Stimulated activated naive CD8-positive, alpha-beta T cell treated with anti-CD3 and anti-CD28 coated beads, Interleukin-15, Interleukin-2, amounts not matched to agents 100 ng/mL and 50 ng/mL, for 24 hours (primary cell): ENCODE measurements around the gene AIFM1.

Experiments used
- H3K27ac Mint-ChIP-seq: one replicate; pipeline ENCODE4 v1.8.0; 2021; ENCODE audit warnings: mild to moderate bottlenecking, mixed read lengths
- H3K27me3 Mint-ChIP-seq: one replicate; pipeline ENCODE4 v1.8.0; 2021; ENCODE audit warnings: mixed read lengths
- H3K36me3 Mint-ChIP-seq: one replicate; pipeline ENCODE4 v1.8.0; 2021; ENCODE audit warnings: low read depth, mixed read lengths
- H3K4me1 Mint-ChIP-seq: one replicate; pipeline ENCODE4 v1.8.0; 2021; ENCODE audit warnings: low read depth, mixed read lengths
- H3K4me3 Mint-ChIP-seq: one replicate; pipeline ENCODE4 v1.8.0; 2021; ENCODE audit warnings: mild to moderate bottlenecking, mixed read lengths
- H3K9me3 Mint-ChIP-seq: one replicate; pipeline ENCODE4 v1.8.0; 2021; ENCODE audit warnings: mixed read lengths

The AIFM1 gene

GRCh38 chrX:130165703-130166502 lies at the start of gene AIFM1:
AIFM1 (minus strand) TSS chrX:130165841; CDS start chrX:130165656, 185 bp downstream.
- Mint-ChIP-seq H3K36me3 (peaks cover 9% of the 10 kb centered on the region), H3K4me1 (peaks cover 45% of the 10 kb centered on the region), H3K4me3 (peak within 1 kb of the TSS; percentile 97), H3K27ac (peak within 1 kb of the TSS; percentile 96), H3K9me3 (no peaks in the 10 kb centered on the region), H3K27me3 (no peaks in the 10 kb centered on the region)

- Mint-ChIP-seq H3K4me1 (peaks cover 21% of the 10 kb centered on the region), H3K36me3 (peaks cover 29% of the 10 kb centered on the region), H3K27ac (peak overlapping the region; percentile 26), H3K4me3 (no peak overlapping the region), H3K27me3 (no peaks in the 10 kb centered on the region), H3K9me3 (no peaks in the 10 kb centered on the region)
These were observed 47.7 kb upstream of the AIFM1 start for GRCh38 chrX:130213376-130213775.

- H3K27me3 Mint-ChIP-seq: no peaks in the 10 kb centered on the region
- H3K4me1 Mint-ChIP-seq: peaks cover 21% of the 10 kb centered on the region
- H3K9me3 Mint-ChIP-seq: no peaks in the 10 kb centered on the region
- H3K27ac Mint-ChIP-seq: peak overlapping the region; percentile 94
- peaks cover 35% of the 10 kb centered on the region for H3K36me3 Mint-ChIP-seq
- H3K4me3 Mint-ChIP-seq: peak overlapping the region; percentile 15
These were observed 46.7 kb upstream of the AIFM1 start for GRCh38 chrX:130212371-130212770.

GRCh38 chrX:130211415-130212186 lies 46.0 kb upstream of the AIFM1 start:
- H3K27ac Mint-ChIP-seq: peak overlapping the region; percentile 94
- no peaks in the 10 kb centered on the region for H3K27me3 Mint-ChIP-seq
- H3K36me3 Mint-ChIP-seq: peaks cover 32% of the 10 kb centered on the region
- H3K4me3 Mint-ChIP-seq: peak overlapping the region; percentile 42
- peaks cover 21% of the 10 kb centered on the region for H3K4me1 Mint-ChIP-seq
- no peaks in the 10 kb centered on the region for H3K9me3 Mint-ChIP-seq

- Mint-ChIP-seq H3K4me1 (no peaks in the 10 kb centered on the region), H3K27ac (no peak overlapping the region), H3K27me3 (no peaks in the 10 kb centered on the region), H3K36me3 (peaks cover 20% of the 10 kb centered on the region), H3K4me3 (no peak overlapping the region), H3K9me3 (no peaks in the 10 kb centered on the region)
These were observed 39.0 kb upstream of the AIFM1 start for GRCh38 chrX:130204647-130205046.

GRCh38 chrX:130197464-130197863 lies 31.8 kb upstream of the AIFM1 start:
- Mint-ChIP-seq H3K4me3 (no peak overlapping the region), H3K27ac (no peak overlapping the region), H3K27me3 (no peaks in the 10 kb centered on the region), H3K9me3 (no peaks in the 10 kb centered on the region), H3K4me1 (no peaks in the 10 kb centered on the region), H3K36me3 (no peaks in the 10 kb centered on the region)

- Mint-ChIP-seq H3K9me3 (no peaks in the 10 kb centered on the region), H3K36me3 (no peaks in the 10 kb centered on the region), H3K27me3 (no peaks in the 10 kb centered on the region), H3K4me1 (no peaks in the 10 kb centered on the region), H3K4me3 (no peak overlapping the region), H3K27ac (no peak overlapping the region)
These were observed 30.8 kb upstream of the AIFM1 start for GRCh38 chrX:130196466-130196865.

GRCh38 chrX:130190801-130191200 lies 25.2 kb upstream of the AIFM1 start:
- no peaks in the 10 kb centered on the region for H3K27me3 Mint-ChIP-seq
- H3K9me3 Mint-ChIP-seq: no peaks in the 10 kb centered on the region
- H3K4me3 Mint-ChIP-seq: no peak overlapping the region
- H3K27ac Mint-ChIP-seq: no peak overlapping the region
- no peaks in the 10 kb centered on the region for H3K36me3 Mint-ChIP-seq
- peaks cover 3% of the 10 kb centered on the region for H3K4me1 Mint-ChIP-seq

GRCh38 chrX:130186651-130187050 lies 21.0 kb upstream of the AIFM1 start:
- Mint-ChIP-seq H3K27ac (no peak overlapping the region), H3K4me1 (peaks cover 19% of the 10 kb centered on the region), H3K27me3 (no peaks in the 10 kb centered on the region), H3K36me3 (peaks cover 4% of the 10 kb centered on the region), H3K9me3 (no peaks in the 10 kb centered on the region), H3K4me3 (no peak overlapping the region)

GRCh38 chrX:130184857-130185256 lies 19.2 kb upstream of the AIFM1 start:
- peaks cover 6% of the 10 kb centered on the region for H3K36me3 Mint-ChIP-seq
- no peak overlapping the region for H3K4me3 Mint-ChIP-seq
- H3K27ac Mint-ChIP-seq: no peak overlapping the region

GRCh38 chrX:130184168-130184567 lies 18.5 kb upstream of the AIFM1 start:
- H3K4me3 Mint-ChIP-seq: no peak overlapping the region
- H3K9me3 Mint-ChIP-seq: no peaks in the 10 kb centered on the region
- peaks cover 28% of the 10 kb centered on the region for H3K4me1 Mint-ChIP-seq
- H3K27ac Mint-ChIP-seq: peak overlapping the region; percentile 31
- no peaks in the 10 kb centered on the region for H3K27me3 Mint-ChIP-seq
- H3K36me3 Mint-ChIP-seq: peaks cover 12% of the 10 kb centered on the region

More at GRCh38 chrX:130184857-130185256, 19.2 kb upstream of the AIFM1 start:
- Mint-ChIP-seq H3K4me1 (peaks cover 22% of the 10 kb centered on the region), H3K27me3 (no peaks in the 10 kb centered on the region), H3K9me3 (no peaks in the 10 kb centered on the region)

- Mint-ChIP-seq H3K4me3 (peak overlapping the region; percentile 51), H3K9me3 (no peaks in the 10 kb centered on the region)
These were observed 14.1 kb upstream of the AIFM1 start for GRCh38 chrX:130179579-130180215.

GRCh38 chrX:130179170-130179569 lies 13.5 kb upstream of the AIFM1 start:
- Mint-ChIP-seq H3K27me3 (no peaks in the 10 kb centered on the region), H3K4me3 (peak overlapping the region; percentile 51), H3K27ac (peak overlapping the region; percentile 75), H3K9me3 (no peaks in the 10 kb centered on the region), H3K36me3 (peaks cover 17% of the 10 kb centered on the region), H3K4me1 (peaks cover 60% of the 10 kb centered on the region)

More at GRCh38 chrX:130179579-130180215, 14.1 kb upstream of the AIFM1 start:
- peaks cover 61% of the 10 kb centered on the region for H3K4me1 Mint-ChIP-seq
- peaks cover 20% of the 10 kb centered on the region for H3K36me3 Mint-ChIP-seq
- peak overlapping the region; percentile 75 for H3K27ac Mint-ChIP-seq
- no peaks in the 10 kb centered on the region for H3K27me3 Mint-ChIP-seq

GRCh38 chrX:130176942-130177341 lies 11.3 kb upstream of the AIFM1 start:
- no peak overlapping the region for H3K4me3 Mint-ChIP-seq
- H3K27ac Mint-ChIP-seq: no peak overlapping the region
- H3K27me3 Mint-ChIP-seq: no peaks in the 10 kb centered on the region

GRCh38 chrX:130176354-130176776 lies 10.7 kb upstream of the AIFM1 start:
- peaks cover 16% of the 10 kb centered on the region for H3K36me3 Mint-ChIP-seq
- H3K27me3 Mint-ChIP-seq: no peaks in the 10 kb centered on the region
- H3K4me3 Mint-ChIP-seq: peak overlapping the region; percentile 43
- H3K9me3 Mint-ChIP-seq: no peaks in the 10 kb centered on the region
- H3K4me1 Mint-ChIP-seq: peaks cover 64% of the 10 kb centered on the region
- peak overlapping the region; percentile 74 for H3K27ac Mint-ChIP-seq

More at GRCh38 chrX:130176942-130177341, 11.3 kb upstream of the AIFM1 start:
- Mint-ChIP-seq H3K36me3 (peaks cover 16% of the 10 kb centered on the region), H3K9me3 (no peaks in the 10 kb centered on the region), H3K4me1 (peaks cover 64% of the 10 kb centered on the region)
